Endometrial microvascular endothelial cells (primary cell): ENCODE measurements around the gene FRMD8. TPM values are rescaled to one million over a fixed set of nuclear protein-coding genes. Genes with fewer than 3 reads are reported as not detected.

Experiments used
- in situ Hi-C: cut with HindIII; loops from 2 replicates; pipeline ENCODE4 v1.10.0; 2017; ENCODE audit warnings: low sequenced_read_pairs, low pct_unique_long_range_greater_than_20kb; ENCODE audit errors: inconsistent ontology term
- total RNA-seq: library from RNA; depleted of rRNA; stranded (reverse); fragments of >200 nt; gene quantifications from one replicate; pipeline ENCODE4 v1.2.3, GENCODE V29; 2015; ENCODE audit errors: inconsistent ontology term

FRMD8 gene
- total RNA-seq: 103 TPM

- in situ Hi-C loops: no loop called here
These were observed at the start of gene FRMD8 for GRCh38 chr11:65386307-65387140. Gene FRMD8, plus strand, starts transcription at chr11:65386637. Its CDS starts 400 bp downstream, at chr11:65387037.

- in situ Hi-C loops: no loop called here
These were observed 47.8 kb upstream of the FRMD8 start for GRCh38 chr11:65338676-65339075.

GRCh38 chr11:65340226-65340625, 46.2 kb upstream of the FRMD8 start:
- in situ Hi-C loops: no loop called here

- in situ Hi-C loops: no loop called here
These were observed 44.6 kb upstream of the FRMD8 start for GRCh38 chr11:65341856-65342255.

- in situ Hi-C loops: no loop called here
These were observed 34.9 kb upstream of the FRMD8 start for GRCh38 chr11:65351511-65351910.

- in situ Hi-C loops: no loop called here
These were observed 33.7 kb upstream of the FRMD8 start for GRCh38 chr11:65352783-65353182.

- in situ Hi-C loops: no loop called here
These were observed 33.1 kb upstream of the FRMD8 start for GRCh38 chr11:65353376-65353775.

- in situ Hi-C loops: no loop called here
These were observed 32.6 kb upstream of the FRMD8 start for GRCh38 chr11:65353900-65354264.

GRCh38 chr11:65354265-65355012, 32.0 kb upstream of the FRMD8 start, which contains the start of gene TIGD3:
Gene TIGD3, plus strand, starts transcription at chr11:65354751. Its CDS starts 1,058 bp downstream, at chr11:65355809.
- in situ Hi-C loops: no loop called here

- in situ Hi-C loops: no loop called here
These were observed 31.2 kb upstream of the FRMD8 start for GRCh38 chr11:65355013-65355775.

- in situ Hi-C loops: no loop called here
These were observed 30.6 kb upstream of the FRMD8 start for GRCh38 chr11:65355776-65356393.

GRCh38 chr11:65356394-65356972, 30.0 kb upstream of the FRMD8 start:
- in situ Hi-C loops: no loop called here

GRCh38 chr11:65357856-65358356, 28.5 kb upstream of the FRMD8 start:
- in situ Hi-C loops: no loop called here

- in situ Hi-C loops: no loop called here
These were observed 24.0 kb upstream of the FRMD8 start for GRCh38 chr11:65362320-65362931.

- in situ Hi-C loops: no loop called here
These were observed 23.5 kb upstream of the FRMD8 start for GRCh38 chr11:65362966-65363365.

GRCh38 chr11:65363770-65364169, 22.7 kb upstream of the FRMD8 start:
- in situ Hi-C loops: no loop called here

GRCh38 chr11:65366340-65366773, 20.1 kb upstream of the FRMD8 start:
- in situ Hi-C loops: no loop called here

- in situ Hi-C loops: no loop called here
These were observed 15.8 kb upstream of the FRMD8 start for GRCh38 chr11:65370659-65371049.
